Rectal smooth muscle tissue (tissue), 1 donor: Measurements from ENCODE around the gene GRIN3A.
"Not testable (repeated sequence)": the region's sequence is repeated elsewhere in the genome, so short reads cannot be mapped to it uniquely, and the experiment has no call there.

Experiments used
- H3K27ac ChIP-seq: one replicate; pipeline ENCODE4 v1.7.0; 2013; ENCODE audit warnings: low read depth, low read length, inconsistent platforms
- H3K27me3 ChIP-seq: one replicate; pipeline ENCODE4 v1.7.0; 2013; ENCODE audit warnings: low read length; ENCODE audit not compliant: control insufficient read depth, insufficient read depth
- H3K36me3 ChIP-seq: one replicate; pipeline ENCODE4 v1.7.0; 2013; ENCODE audit warnings: low read length; ENCODE audit not compliant: control insufficient read depth, insufficient read depth
- H3K4me1 ChIP-seq: one replicate; pipeline ENCODE4 v1.7.0; 2013; ENCODE audit warnings: low read length; ENCODE audit not compliant: control insufficient read depth, insufficient read depth
- H3K4me3 ChIP-seq: one replicate; pipeline ENCODE4 v1.7.0; 2013; ENCODE audit warnings: low read length
- H3K9ac ChIP-seq: one replicate; pipeline ENCODE4 v1.7.0; 2013; ENCODE audit warnings: low read length

GRIN3A gene

GRCh38 chr9:101562966-101563365 lies 175.5 kb downstream of the GRIN3A start:
- no peak overlapping the region for H3K27ac ChIP-seq
- H3K4me3 ChIP-seq = no peak overlapping the region
- no peaks in the 10 kb centered on the region for H3K27me3 ChIP-seq
- H3K9ac ChIP-seq = no peak overlapping the region
- H3K4me1 ChIP-seq = no peaks in the 10 kb centered on the region
- peaks cover 29% of the 10 kb centered on the region for H3K36me3 ChIP-seq

GRCh38 chr9:101561740-101562139 lies 176.7 kb downstream of the GRIN3A start:
- H3K9ac ChIP-seq = no peak overlapping the region
- H3K27me3 ChIP-seq = no peaks in the 10 kb centered on the region
- H3K27ac ChIP-seq = no peak overlapping the region
- peaks cover 30% of the 10 kb centered on the region for H3K36me3 ChIP-seq
- no peaks in the 10 kb centered on the region for H3K4me1 ChIP-seq
- no peak overlapping the region for H3K4me3 ChIP-seq

DNA sequence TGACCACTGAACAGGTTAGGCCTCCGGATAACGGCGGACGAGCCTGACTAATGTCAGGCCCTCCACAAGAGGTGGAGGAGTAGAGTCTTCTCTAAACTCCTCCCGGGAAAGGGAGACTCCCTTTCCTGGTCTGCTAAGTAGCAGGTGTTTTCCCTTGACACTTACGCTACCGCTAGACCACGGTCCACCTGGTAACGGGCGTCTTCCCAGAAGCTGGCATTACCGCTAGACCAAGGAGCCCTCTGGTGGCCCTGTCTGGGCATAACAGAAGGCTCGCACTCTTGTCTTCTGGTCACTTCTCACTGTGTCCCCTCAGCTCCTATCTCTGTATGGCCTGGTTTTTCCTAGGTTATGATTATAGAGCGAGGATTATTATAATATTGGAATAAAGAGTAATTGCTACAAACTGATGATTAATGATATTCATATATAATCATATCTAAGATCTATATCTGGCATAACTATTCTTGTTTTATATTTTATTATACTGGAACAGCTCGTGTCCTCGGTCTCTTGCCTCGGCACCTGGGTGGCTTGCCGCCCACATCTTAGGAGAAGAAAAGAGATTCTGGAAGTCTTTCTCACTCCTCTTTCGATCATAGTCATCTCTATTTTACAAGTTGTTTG lies 188.9 kb downstream of the GRIN3A start:
- not testable (repeated sequence) for H3K27me3 ChIP-seq, H3K27ac ChIP-seq, H3K4me1 ChIP-seq, H3K4me3 ChIP-seq, H3K9ac ChIP-seq
- peaks cover 31% of the 10 kb centered on the region for H3K36me3 ChIP-seq

DNA sequence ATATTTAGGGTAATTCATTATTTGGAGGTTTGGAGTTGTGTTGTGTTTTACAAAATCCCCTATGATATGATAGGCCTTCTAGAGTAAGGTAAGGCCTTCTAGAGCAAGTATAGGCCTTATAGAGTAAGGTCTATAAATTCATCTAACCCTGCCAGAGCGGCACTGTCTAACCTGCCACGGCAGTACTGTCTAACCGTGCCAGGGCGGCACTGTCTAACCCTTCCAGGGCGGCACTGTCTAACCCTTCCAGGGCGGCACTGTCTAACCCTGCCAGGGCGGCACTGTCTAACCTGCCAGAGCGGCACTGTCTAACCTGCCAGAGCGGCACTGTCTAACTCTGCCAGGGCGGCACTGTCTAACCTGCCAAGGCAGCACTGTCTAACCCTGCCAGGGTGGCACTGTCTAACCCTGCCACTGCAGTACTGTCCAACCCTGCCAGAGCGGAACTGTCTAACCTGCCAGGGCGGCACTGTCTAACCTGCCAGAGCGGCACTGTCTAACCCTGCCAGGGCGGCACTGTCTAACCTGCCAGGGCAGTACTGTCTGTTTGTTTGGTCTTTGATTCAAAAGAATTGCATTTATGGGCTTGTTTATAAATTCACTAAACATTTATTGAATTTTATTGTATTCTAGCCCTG lies 195.2 kb downstream of the GRIN3A start:
- Histone ChIP-seq H3K27me3 (no peaks in the 10 kb centered on the region), H3K9ac (no peak overlapping the region), H3K27ac (no peak overlapping the region), H3K4me3 (no peak overlapping the region), H3K36me3 (peaks cover 28% of the 10 kb centered on the region), H3K4me1 (no peaks in the 10 kb centered on the region)

GRCh38 chr9:101540069-101540468 lies 198.4 kb downstream of the GRIN3A start:
- no peaks in the 10 kb centered on the region for H3K4me1 ChIP-seq
- H3K27me3 ChIP-seq = no peaks in the 10 kb centered on the region
- H3K36me3 ChIP-seq = peaks cover 20% of the 10 kb centered on the region
- no peak overlapping the region for H3K27ac ChIP-seq
- H3K9ac ChIP-seq = no peak overlapping the region
- H3K4me3 ChIP-seq = no peak overlapping the region

DNA sequence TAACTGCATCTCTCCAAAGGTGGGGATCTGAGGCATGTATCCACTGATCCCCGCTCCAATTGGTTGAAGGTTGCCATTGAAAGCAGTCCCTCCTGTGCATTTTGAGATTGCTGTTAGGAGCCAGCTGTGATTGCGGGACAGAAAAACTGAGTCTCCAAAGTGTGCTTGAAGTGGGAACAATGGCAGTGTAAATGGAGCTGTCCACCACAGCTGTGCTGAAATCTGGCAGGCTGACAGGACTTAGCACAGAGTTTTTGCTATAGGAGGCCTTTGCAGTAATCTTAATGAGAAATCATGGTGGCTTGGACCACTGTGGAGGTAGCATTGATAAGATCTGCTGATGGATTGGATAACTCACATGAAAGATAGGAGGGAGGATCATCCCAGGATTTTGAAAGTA lies 201.5 kb downstream of the GRIN3A start:
- peaks cover 17% of the 10 kb centered on the region for H3K36me3 ChIP-seq
- H3K4me3 ChIP-seq = no peak overlapping the region
- no peak overlapping the region for H3K9ac ChIP-seq
- no peaks in the 10 kb centered on the region for H3K27me3 ChIP-seq
- no peaks in the 10 kb centered on the region for H3K4me1 ChIP-seq
- H3K27ac ChIP-seq = no peak overlapping the region

- H3K36me3 ChIP-seq = peaks cover 17% of the 10 kb centered on the region
- no peak overlapping the region for H3K27ac ChIP-seq
- H3K27me3 ChIP-seq = no peaks in the 10 kb centered on the region
- H3K9ac ChIP-seq = no peak overlapping the region
- H3K4me3 ChIP-seq = no peak overlapping the region
- H3K4me1 ChIP-seq = no peaks in the 10 kb centered on the region
Measured at GRCh38 chr9:101536351-101536750, 202.1 kb downstream of the GRIN3A start.

GRCh38 chr9:101533334-101534204 lies 204.9 kb downstream of the GRIN3A start, which contains the start of gene RNF20:
Gene RNF20, plus strand, starts transcription at chr9:101533853. Its CDS starts 1,571 bp downstream, at chr9:101535424.
- Histone ChIP-seq H3K4me1 (no peaks in the 10 kb centered on the region), H3K9ac (peak within 1 kb of the TSS; percentile 50), H3K4me3 (peak within 1 kb of the TSS; percentile 93), H3K27me3 (no peaks in the 10 kb centered on the region), H3K27ac (peak within 1 kb of the TSS; percentile 86), H3K36me3 (peaks cover 7% of the 10 kb centered on the region)

GRCh38 chr9:101530076-101530711 lies 208.3 kb downstream of the GRIN3A start:
- H3K27ac ChIP-seq = no peak overlapping the region
- no peak overlapping the region for H3K9ac ChIP-seq
- no peaks in the 10 kb centered on the region for H3K4me1 ChIP-seq
- no peaks in the 10 kb centered on the region for H3K27me3 ChIP-seq
- H3K36me3 ChIP-seq = no peaks in the 10 kb centered on the region
- no peak overlapping the region for H3K4me3 ChIP-seq

DNA sequence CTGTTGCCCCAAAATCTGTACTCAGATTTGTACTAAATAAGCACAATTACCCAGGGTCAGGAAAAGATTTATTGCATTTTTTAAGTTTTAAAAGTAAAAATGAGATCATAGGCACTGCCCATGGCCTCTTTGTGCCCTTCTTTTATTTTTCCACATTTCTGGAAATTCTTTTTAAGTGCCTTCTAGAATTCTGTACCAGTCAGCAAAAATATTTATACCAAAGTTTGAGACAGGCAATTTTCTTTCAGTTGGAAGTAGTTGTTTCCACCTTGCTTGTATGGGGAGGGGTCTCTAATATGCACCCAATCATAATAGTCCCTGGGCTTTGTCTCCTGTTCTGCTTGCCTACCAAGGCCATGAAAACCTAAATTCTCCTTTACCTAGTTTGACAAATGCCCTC lies 210.4 kb downstream of the GRIN3A start:
- Histone ChIP-seq H3K27ac (no peak overlapping the region), H3K4me1 (no peaks in the 10 kb centered on the region), H3K27me3 (no peaks in the 10 kb centered on the region), H3K9ac (no peak overlapping the region), H3K4me3 (no peak overlapping the region), H3K36me3 (no peaks in the 10 kb centered on the region)

DNA sequence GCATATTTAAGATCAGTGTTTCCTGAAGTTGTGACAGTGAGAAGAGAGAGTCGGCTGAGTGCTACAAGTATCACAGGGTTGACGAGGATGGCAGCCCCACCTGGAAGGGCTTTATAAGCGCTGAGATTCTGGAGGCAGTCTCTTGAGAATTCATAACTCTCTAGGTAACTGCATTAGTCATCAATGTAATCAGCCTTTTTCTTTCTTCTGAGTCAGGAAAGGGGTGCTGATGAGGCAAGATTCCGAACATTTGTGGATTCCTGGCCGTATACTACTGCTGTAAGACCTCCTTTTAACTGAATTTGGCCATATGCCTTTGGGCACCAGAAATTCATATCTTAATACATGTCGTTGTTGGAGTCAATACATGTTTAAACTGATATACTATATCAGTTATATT lies 211.4 kb downstream of the GRIN3A start:
- Histone ChIP-seq H3K4me1 (no peaks in the 10 kb centered on the region), H3K9ac (no peak overlapping the region), H3K27me3 (no peaks in the 10 kb centered on the region), H3K4me3 (no peak overlapping the region), H3K27ac (no peak overlapping the region), H3K36me3 (no peaks in the 10 kb centered on the region)

GRCh38 chr9:101524371-101524770 lies 214.1 kb downstream of the GRIN3A start:
- no peaks in the 10 kb centered on the region for H3K36me3 ChIP-seq
- H3K4me3 ChIP-seq = no peak overlapping the region
- no peaks in the 10 kb centered on the region for H3K4me1 ChIP-seq
- H3K27ac ChIP-seq = no peak overlapping the region
- no peaks in the 10 kb centered on the region for H3K27me3 ChIP-seq
- H3K9ac ChIP-seq = no peak overlapping the region
